Erythroblast (primary cell): ENCODE results near the gene DDR1.

Experiments used
- GATA1 ChIP-seq: IDR thresholded peaks from 2 replicates; pipeline ENCODE4 v1.6.1; 2011; ENCODE audit warnings: low read depth, mild to moderate bottlenecking, control low read depth, low read length, moderate library complexity
- POLR2A ChIP-seq: IDR thresholded peaks from 2 replicates; pipeline ENCODE4 v1.6.1; 2011; ENCODE audit warnings: mild to moderate bottlenecking, low read length

GRCh38 chr6:30928677-30929076 is 44.4 kb downstream of the DDR1 start:
- TF ChIP-seq POLR2A (no peak), GATA1 (no peak)
